Common myeloid progenitor, CD34-positive (primary cell): Measurements from ENCODE around the gene RSRC2.
A peak's percentile ranks its signal among the peaks of the same experiment; 100 is the strongest.

Experiments
- CTCF ChIA-PET: fragments of 350-600 bp; sonication (Branson Sonifier 250); formaldehyde crosslinking; loops from one replicate; lab custom pipeline; 2021; ENCODE audit warnings: antibody characterized with exemption; lab: Charles Lee
- POLR2A ChIA-PET: fragments of 350-600 bp; sonication (Branson Sonifier 250); formaldehyde crosslinking; loops from one replicate; lab custom pipeline; 2021; ENCODE audit warnings: antibody characterized with exemption; lab: Charles Lee
- DNase-seq, 3 donors: peaks; one replicate each; pipeline versions ENCODE4 v3.0.0 to v3.0.0-alpha.2; 2013
- H3K27ac ChIP-seq, 2 experiments: 1 replicate in 1 of 2; 2 replicates in 1 of 2; pipeline ENCODE4 v1.7.0; 2013; ENCODE audit warnings: inconsistent platforms in 2 of 2, low read length in 2 of 2, mild to moderate bottlenecking in 2 of 2, low read depth in 1 of 2, moderate library complexity in 1 of 2; ENCODE audit not compliant: severe bottlenecking in 2 of 2, insufficient read depth in 1 of 2, poor library complexity in 1 of 2
- H3K27me3 ChIP-seq, 5 experiments: replicated peaks in 2 of 5; 1 replicate in 3 of 5; 2 replicates in 2 of 5; pipeline versions ENCODE4 v1.6.1 to v1.7.0; 2013; ENCODE audit warnings: low read length in 4 of 5, mild to moderate bottlenecking in 2 of 5, moderate library complexity in 2 of 5, inconsistent platforms in 1 of 5; ENCODE audit not compliant: insufficient read depth in 5 of 5, control insufficient read depth in 4 of 5
- H3K36me3 ChIP-seq, 4 experiments: 1 replicate in 2 of 4; 2 replicates in 2 of 4; pipeline versions ENCODE4 v1.6.1 to v1.7.0; 2013; ENCODE audit warnings: low read length in 3 of 4, control low read depth in 1 of 4, mild to moderate bottlenecking in 1 of 4; ENCODE audit not compliant: control insufficient read depth in 4 of 4, insufficient read depth in 4 of 4
- H3K4me1 ChIP-seq, 4 experiments: 1 replicate in 3 of 4; 2 replicates in 1 of 4; pipeline versions ENCODE4 v1.6.1 to v1.7.1; 2013; ENCODE audit warnings: low read length in 3 of 4, mild to moderate bottlenecking in 3 of 4, control low read depth in 1 of 4, inconsistent platforms in 1 of 4, moderate library complexity in 1 of 4; ENCODE audit not compliant: control insufficient read depth in 4 of 4, insufficient read depth in 4 of 4; ENCODE audit errors: control extremely low read depth in 1 of 4
- H3K4me3 ChIP-seq, 7 experiments: 1 replicate in 4 of 7; 2 replicates in 3 of 7; pipeline versions ENCODE4 v1.5.1 to v1.7.0; 2013; ENCODE audit warnings: mild to moderate bottlenecking in 7 of 7, low read length in 6 of 7, moderate library complexity in 6 of 7, inconsistent platforms in 2 of 7, low read depth in 2 of 7, control low read depth in 1 of 7; ENCODE audit not compliant: insufficient read depth in 4 of 7, control insufficient read depth in 1 of 7; ENCODE audit errors: extremely low read depth in 1 of 7
- H3K9me3 ChIP-seq, 5 experiments: 1 replicate in 4 of 5; 2 replicates in 1 of 5; pipeline versions ENCODE4 v1.6.1 to v1.7.1; 2013; ENCODE audit warnings: low read length in 4 of 5, mild to moderate bottlenecking in 2 of 5, inconsistent platforms in 1 of 5, low read depth in 1 of 5, moderate library complexity in 1 of 5; ENCODE audit not compliant: control insufficient read depth in 4 of 5, insufficient read depth in 2 of 5; ENCODE audit errors: control extremely low read depth in 1 of 5
- WGBS: methylation state at CpG from one replicate; pipeline ENCODE4 v1.1.5; 2013; ENCODE audit not compliant: insufficient coverage; 5-methylcytosine and 5-hydroxymethylcytosine counted together

The RSRC2 gene

GRCh38 chr12:122519418-122519817, 7.3 kb downstream of the RSRC2 start:
- WGBS, result no CpG with 5 or more reads among the region's 1 CpG
- H3K27me3 ChIP-seq, result no peaks in the 10 kb centered on the region
- H3K27ac ChIP-seq, result no peak overlapping the region
- peak in 1 of 3 donors; percentile 27 for DNase-seq
- peaks cover 42 to 95% (median 59%) of the 10 kb centered on the region in 4 experiments for H3K36me3 ChIP-seq
- ChIA-PET CTCF (interaction anchor here (1.2 to 2.5 kb wide), 3 partner anchors 8 to 12 kb away, joined by 4 to 13 read pairs (median 5); no protein-coding TSS in a partner anchor), POLR2A (no interaction called here)
- no peak overlapping the region for H3K4me3 ChIP-seq
- no peaks in the 10 kb centered on the region for H3K9me3 ChIP-seq
- peaks cover 3 to 16% (median 10%) of the 10 kb centered on the region in 4 experiments for H3K4me1 ChIP-seq

GRCh38 chr12:122518908-122519307, 7.8 kb downstream of the RSRC2 start:
- ChIA-PET POLR2A (no interaction called here), CTCF (interaction anchor here (1.2 to 2.5 kb wide), 3 partner anchors 8 to 12 kb away, joined by 4 to 13 read pairs (median 5); no protein-coding TSS in a partner anchor)
- no peaks in the 10 kb centered on the region for H3K27me3 ChIP-seq
- WGBS, result 100% methylated on average over 1 of the region's 1 CpG
- peaks cover 0 to 11% (median 6%) of the 10 kb centered on the region in 4 experiments for H3K4me1 ChIP-seq
- H3K36me3 ChIP-seq, result peaks cover 41 to 92% (median 61%) of the 10 kb centered on the region in 4 experiments
- H3K27ac ChIP-seq, result no peak overlapping the region
- no peak for DNase-seq
- H3K4me3 ChIP-seq, result no peak overlapping the region
- H3K9me3 ChIP-seq, result no peaks in the 10 kb centered on the region

GRCh38 chr12:122517877-122518276, 8.9 kb downstream of the RSRC2 start:
- Histone ChIP-seq H3K4me1 (peaks cover 0 to 3% (median under 1%) of the 10 kb centered on the region in 4 experiments), H3K9me3 (no peaks in the 10 kb centered on the region), H3K27me3 (no peaks in the 10 kb centered on the region), H3K36me3 (peaks cover 44 to 90% (median 65%) of the 10 kb centered on the region in 4 experiments), H3K4me3 (no peak overlapping the region), H3K27ac (no peak overlapping the region)
- ChIA-PET CTCF (interaction anchor here (1.1 kb wide), 1 partner anchor 38 kb away, joined by 3 read pairs; no protein-coding TSS in a partner anchor), POLR2A (interaction anchor here (0.6 to 1.0 kb wide), 3 partner anchors 9 to 17 kb away, joined by 3 to 5 read pairs (median 3); partner anchors contain the start of genes KNTC1, RSRC2 and ZCCHC8)
- WGBS, result 100% methylated on average over 3 of the region's 5 CpGs
- DNase-seq, result peak in 1 of 3 donors; percentile 34

DNA sequence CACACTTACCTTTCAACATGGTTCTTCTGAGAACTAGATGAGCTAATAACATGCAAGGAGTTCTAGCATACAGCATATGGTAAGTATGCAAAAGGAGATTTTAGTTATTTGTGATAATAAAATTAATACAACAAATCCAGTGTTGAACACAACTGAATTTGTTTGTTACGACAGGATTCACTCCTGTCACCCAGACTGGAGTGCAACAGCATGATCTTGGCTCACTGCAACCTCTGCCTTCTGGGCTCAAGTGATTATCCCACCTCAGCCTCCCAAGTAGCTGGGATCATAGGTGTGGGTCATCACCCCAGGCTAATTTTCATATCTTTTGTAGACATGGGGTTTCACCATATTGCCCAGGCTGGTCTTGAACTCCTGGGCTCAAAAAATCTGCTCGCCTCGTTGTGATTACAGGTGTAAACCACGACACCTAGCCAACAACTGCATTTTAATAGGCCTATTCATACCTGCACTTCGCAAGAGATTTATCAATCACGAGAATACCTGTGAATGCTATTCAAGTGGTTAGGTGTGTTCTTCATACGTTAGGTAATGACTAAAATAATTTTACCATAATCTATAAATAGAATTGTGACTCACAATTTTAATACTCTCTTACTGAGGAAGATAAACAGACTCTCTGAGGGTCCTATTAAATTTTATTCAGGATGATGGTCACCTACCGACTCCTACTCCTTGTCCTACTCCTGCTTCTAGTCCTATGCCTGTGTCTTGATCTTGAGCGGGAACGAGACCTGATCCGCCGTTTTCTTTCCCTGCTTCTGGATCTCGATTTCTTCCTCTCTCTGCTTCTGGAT, 10.0 kb downstream of the RSRC2 start:
- no peak for DNase-seq
- Histone ChIP-seq H3K27me3 (no peaks in the 10 kb centered on the region), H3K27ac (no peak overlapping the region), H3K36me3 (peaks cover 47 to 91% (median 72%) of the 10 kb centered on the region in 4 experiments), H3K4me3 (no peak overlapping the region), H3K9me3 (no peaks in the 10 kb centered on the region), H3K4me1 (no peaks in the 10 kb centered on the region)
- ChIA-PET CTCF (interaction anchor here (1.0 to 1.1 kb wide), 2 partner anchors 16 to 40 kb away, joined by 3 read pairs; partner anchors contain the start of gene ZCCHC8), POLR2A (interaction anchor here (0.9 kb wide), 1 partner anchor 16 kb away, joined by 3 read pairs; the partner anchor contains the start of gene ZCCHC8)
- 97% methylated on average over 9 of the region's 13 CpGs for WGBS

DNA sequence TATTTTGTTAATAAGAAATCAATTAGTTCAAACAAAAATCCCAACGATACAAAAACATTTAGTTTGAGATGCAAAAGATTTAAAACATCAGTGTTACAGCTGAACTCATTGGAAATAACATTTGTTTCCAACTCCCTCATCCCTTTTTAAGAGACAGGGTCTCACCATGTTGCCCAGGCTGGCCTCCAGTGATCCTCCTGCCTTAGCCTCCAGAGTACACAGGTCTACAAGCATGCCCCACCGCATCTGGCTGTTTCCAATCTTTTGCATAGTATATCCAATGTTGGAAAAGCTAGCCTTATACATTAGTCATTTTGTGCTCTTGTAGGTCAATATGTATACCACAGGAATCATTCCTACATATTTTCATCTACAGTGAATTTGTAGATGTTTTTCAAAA, 11.5 kb downstream of the RSRC2 start:
- Histone ChIP-seq H3K9me3 (no peaks in the 10 kb centered on the region), H3K4me3 (no peak overlapping the region), H3K27me3 (no peaks in the 10 kb centered on the region), H3K36me3 (peaks cover 41 to 90% (median 70%) of the 10 kb centered on the region in 4 experiments), H3K27ac (no peak overlapping the region), H3K4me1 (no peaks in the 10 kb centered on the region)
- DNase-seq, result no peak
- CTCF ChIA-PET, result interaction anchor here (1.7 kb wide), 2 partner anchors 10 to 14 kb away, joined by 5 to 7 read pairs; partner anchors contain the start of gene ZCCHC8
- POLR2A ChIA-PET, result interaction anchor here (1.1 to 1.3 kb wide), 2 partner anchors 11 to 12 kb away, joined by 4 to 8 read pairs; partner anchors contain the start of genes KNTC1 and RSRC2
- WGBS, result 100% methylated on average over 1 of the region's 2 CpGs

DNA sequence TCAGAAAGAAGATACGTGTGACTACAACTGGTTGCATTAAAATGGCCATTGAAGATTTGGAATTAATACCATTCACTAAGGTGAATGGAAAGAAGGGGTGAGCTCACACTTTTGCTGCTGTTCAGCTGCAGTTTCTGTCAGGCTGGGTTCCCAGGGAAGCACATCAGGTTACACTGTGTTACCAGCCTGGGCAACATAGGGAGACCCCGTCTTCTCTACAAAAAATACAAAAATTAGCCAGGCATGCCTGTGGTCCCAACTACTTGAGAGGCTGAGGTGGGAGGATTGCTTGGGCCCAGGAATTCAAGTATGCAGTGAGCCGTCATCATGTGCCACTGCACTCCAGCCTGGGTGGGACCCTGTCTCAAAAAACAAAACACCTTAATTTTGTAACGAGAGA, 13.1 kb downstream of the RSRC2 start:
- CTCF ChIA-PET, result interaction anchor here (0.8 kb wide), 1 partner anchor 8 kb away, joined by 3 read pairs; no protein-coding TSS in a partner anchor

More for the DNA sequence above, 13.1 kb downstream of the RSRC2 start:
- Histone ChIP-seq H3K9me3 (no peaks in the 10 kb centered on the region), H3K27me3 (no peaks in the 10 kb centered on the region), H3K4me3 (no peak overlapping the region), H3K36me3 (peaks cover 39 to 92% (median 71%) of the 10 kb centered on the region in 4 experiments), H3K27ac (no peak overlapping the region), H3K4me1 (no peaks in the 10 kb centered on the region)
- POLR2A ChIA-PET, result interaction anchor here (0.6 to 1.0 kb wide), 2 partner anchors 12 to 330 kb away, joined by 3 read pairs; partner anchors contain the start of gene LRRC43
- 100% methylated on average over 1 of the region's 4 CpGs for WGBS
- no peak for DNase-seq
